K562 (cell line): ENCODE measurements around the gene ATP5MC3. TPM values are rescaled to one million over a fixed set of nuclear protein-coding genes. Genes with fewer than 3 reads are reported as not detected.

ENCODE experiments used
- DPF2 ChIP-seq: fragments of 450-650 bp; IDR thresholded peaks from 2 replicates; pipeline ENCODE4 v1.6.1; 2016
- ETV1 ChIP-seq: fragments of 450-650 bp; conservative IDR thresholded peaks from 2 replicates; pipeline ENCODE4 v1.6.1; 2016; ENCODE audit warnings: missing genetic modification characterization, control low read depth, low read depth, missing compliant biosample characterization
- GATA2 ChIP-seq: sonication (generic); formaldehyde crosslinking; IDR thresholded peaks from 2 replicates; pipeline ENCODE4 v1.4.0; 2020; ENCODE audit warnings: mild to moderate bottlenecking, missing genetic modification reagents
- GTF2A2 ChIP-seq: IDR thresholded peaks from 2 replicates; pipeline ENCODE4 v1.6.1; 2016; ENCODE audit warnings: mild to moderate bottlenecking, missing genetic modification characterization, missing compliant biosample characterization
- KLF6 ChIP-seq: fragments of 250-450 bp; sonication (Bioruptor Pico); IDR thresholded peaks from 2 replicates; pipeline ENCODE4 v1.4.0; 2020; ENCODE audit warnings: mild to moderate bottlenecking, moderate library complexity, borderline replicate concordance
- NCOA2 ChIP-seq, 2 experiments: fragments of 450-650 bp; IDR thresholded peaks; 2 replicates each; pipeline ENCODE4 v1.6.1; 2018; ENCODE audit warnings: mild to moderate bottlenecking in 2 of 2, moderate library complexity in 1 of 2; ENCODE audit not compliant: partially characterized antibody in 2 of 2
- RHOXF2B ChIP-seq: fragments of 250-450 bp; sonication (Bioruptor Pico); conservative IDR thresholded peaks from 2 replicates; pipeline ENCODE4 v1.5.1; 2021
- SMARCA4 ChIP-seq: fragments of 450-650 bp; IDR thresholded peaks from 2 replicates; pipeline ENCODE4 v1.6.1; 2016
- SMARCB1 ChIP-seq: IDR thresholded peaks from 2 replicates; pipeline ENCODE4 v1.6.1; 2011; ENCODE audit warnings: improper control_type of control experiment, low read depth; ENCODE audit not compliant: insufficient read length
- ZNF174 ChIP-seq: fragments of 250-450 bp; sonication (Bioruptor Pico); IDR thresholded peaks from 2 replicates; pipeline ENCODE4 v1.4.0; 2020; ENCODE audit warnings: mild to moderate bottlenecking
- ZNF695 ChIP-seq: fragments of 450-650 bp; formaldehyde crosslinking; IDR thresholded peaks from 2 replicates; pipeline ENCODE4 v1.4.0; 2020; ENCODE audit warnings: mild to moderate bottlenecking, moderate library complexity
- ZNF766 ChIP-seq: fragments of 200-800 bp; sonication (Bioruptor generic); conservative IDR thresholded peaks from 2 replicates; pipeline ENCODE4 v1.6.1; 2016; ENCODE audit warnings: missing genetic modification characterization, missing compliant biosample characterization
- polyA plus RNA-seq, 8 experiments: library from polyadenylated mRNA; depleted of rRNA in 4 of 8; stranded (reverse) in 5 of 8; unstranded in 3 of 8; fragments of >200 nt; fragmentation: Nextera tagmentation in 2 of 8; fragmentation: Illumina TruSeq in 1 of 8; extraction: Ambion mirVana in 2 of 8; extraction: Trizol in 1 of 8; gene quantifications; 2 replicates each; pipeline versions ENCODE4 v1.2.1 to v1.2.3, GENCODE V29; 2011 to 2014; ENCODE audit warnings: inconsistent platforms in 1 of 8, missing spikeins in 1 of 8
- total RNA-seq, 7 experiments: library from RNA; depleted of rRNA in 6 of 7; stranded (reverse); fragments of >200 nt in 6 of 7; fragmentation: Illumina TruSeq in 2 of 7; extraction: Trizol in 2 of 7; gene quantifications; 2 replicates each; pipeline versions ENCODE4 v1.2.1 to v1.2.3, GENCODE V29; 2011 to 2021; ENCODE audit warnings: low replicate concordance in 1 of 7
- TF ChIP-seq, protein P1 (sequence below): fragments of 250-450 bp; sonication (Bioruptor Pico); IDR thresholded peaks from 2 replicates; pipeline ENCODE4 v1.5.0; 2021
- TF ChIP-seq, protein P2 (sequence below): fragments of 450-650 bp; IDR thresholded peaks from 2 replicates; pipeline ENCODE4 v1.6.1; 2016; ENCODE audit warnings: mild to moderate bottlenecking
- TF ChIP-seq, protein P3 (sequence below): fragments of 450-650 bp; formaldehyde crosslinking; IDR thresholded peaks from 2 replicates; pipeline ENCODE4 v1.4.0; 2020; ENCODE audit warnings: mild to moderate bottlenecking, moderate library complexity
- TF ChIP-seq, protein P4 (sequence below), 2 experiments: fragments of 450-650 bp in 1 of 2; sonication (generic) in 1 of 2; formaldehyde crosslinking in 1 of 2; IDR thresholded peaks; 2 replicates each; pipeline versions ENCODE4 v1.7.1 to v1.9.0; 2016 to 2022; ENCODE audit warnings: inconsistent platforms in 1 of 2, mild to moderate bottlenecking in 1 of 2, missing genetic modification reagents in 1 of 2

ATP5MC3 gene
- total and polyA plus RNA-seq, 9 of the 15 experiments (the other 6 are each of a cell fraction or from before 2014, with no cell fraction given) = 423 to 2,565 (median 1,012) TPM

DNA sequence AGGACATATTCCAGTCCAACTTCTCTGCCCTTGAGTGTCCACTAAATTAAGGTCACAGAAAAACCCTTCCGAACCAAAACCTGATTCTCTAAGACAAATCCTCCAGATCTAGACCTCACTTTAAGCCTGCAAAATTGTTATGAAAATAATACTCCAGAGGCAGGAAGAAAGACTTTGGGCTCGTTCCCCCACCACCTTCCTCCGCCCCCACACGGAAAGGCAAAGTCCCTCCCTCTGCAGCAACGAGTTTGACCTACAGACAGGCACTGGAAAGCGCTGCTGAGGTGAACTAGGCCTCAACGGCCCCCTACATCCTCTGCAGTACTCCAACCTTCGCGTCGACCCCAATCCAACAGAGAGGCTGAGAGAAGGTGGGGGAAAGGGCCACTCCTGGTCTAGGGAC lies 808 bp downstream of the ATP5MC3 start (continued):
- TF ChIP-seq, protein P1, sequence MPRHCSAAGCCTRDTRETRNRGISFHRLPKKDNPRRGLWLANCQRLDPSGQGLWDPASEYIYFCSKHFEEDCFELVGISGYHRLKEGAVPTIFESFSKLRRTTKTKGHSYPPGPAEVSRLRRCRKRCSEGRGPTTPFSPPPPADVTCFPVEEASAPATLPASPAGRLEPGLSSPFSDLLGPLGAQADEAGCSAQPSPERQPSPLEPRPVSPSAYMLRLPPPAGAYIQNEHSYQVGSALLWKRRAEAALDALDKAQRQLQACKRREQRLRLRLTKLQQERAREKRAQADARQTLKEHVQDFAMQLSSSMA = no peak
- TF ChIP-seq ZNF766 (CRISPR knock-in tag) (no peak), ETV1 (tag) (no peak), NCOA2 (IDR thresholded peaks at IDR 0.05; ENCODE audit: partially characterized antibody in 2 of 2) (no peak), ZNF174 (no peak), DPF2 (no peak), KLF6 (no peak), SMARCB1 (no peak), GATA2 (CRISPR knock-in tag) (no peak), ZNF695 (CRISPR knock-in tag) (no peak), GTF2A2 (tag) (0 out of 2 replicates have a peak, but pooled peaks have one; percentile 2), RHOXF2B (CRISPR knock-in tag) (no peak), SMARCA4 (peak; percentile 61)
- TF ChIP-seq, protein P2, sequence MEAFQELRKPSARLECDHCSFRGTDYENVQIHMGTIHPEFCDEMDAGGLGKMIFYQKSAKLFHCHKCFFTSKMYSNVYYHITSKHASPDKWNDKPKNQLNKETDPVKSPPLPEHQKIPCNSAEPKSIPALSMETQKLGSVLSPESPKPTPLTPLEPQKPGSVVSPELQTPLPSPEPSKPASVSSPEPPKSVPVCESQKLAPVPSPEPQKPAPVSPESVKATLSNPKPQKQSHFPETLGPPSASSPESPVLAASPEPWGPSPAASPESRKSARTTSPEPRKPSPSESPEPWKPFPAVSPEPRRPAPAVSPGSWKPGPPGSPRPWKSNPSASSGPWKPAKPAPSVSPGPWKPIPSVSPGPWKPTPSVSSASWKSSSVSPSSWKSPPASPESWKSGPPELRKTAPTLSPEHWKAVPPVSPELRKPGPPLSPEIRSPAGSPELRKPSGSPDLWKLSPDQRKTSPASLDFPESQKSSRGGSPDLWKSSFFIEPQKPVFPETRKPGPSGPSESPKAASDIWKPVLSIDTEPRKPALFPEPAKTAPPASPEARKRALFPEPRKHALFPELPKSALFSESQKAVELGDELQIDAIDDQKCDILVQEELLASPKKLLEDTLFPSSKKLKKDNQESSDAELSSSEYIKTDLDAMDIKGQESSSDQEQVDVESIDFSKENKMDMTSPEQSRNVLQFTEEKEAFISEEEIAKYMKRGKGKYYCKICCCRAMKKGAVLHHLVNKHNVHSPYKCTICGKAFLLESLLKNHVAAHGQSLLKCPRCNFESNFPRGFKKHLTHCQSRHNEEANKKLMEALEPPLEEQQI = no peak
- TF ChIP-seq, protein P3, sequence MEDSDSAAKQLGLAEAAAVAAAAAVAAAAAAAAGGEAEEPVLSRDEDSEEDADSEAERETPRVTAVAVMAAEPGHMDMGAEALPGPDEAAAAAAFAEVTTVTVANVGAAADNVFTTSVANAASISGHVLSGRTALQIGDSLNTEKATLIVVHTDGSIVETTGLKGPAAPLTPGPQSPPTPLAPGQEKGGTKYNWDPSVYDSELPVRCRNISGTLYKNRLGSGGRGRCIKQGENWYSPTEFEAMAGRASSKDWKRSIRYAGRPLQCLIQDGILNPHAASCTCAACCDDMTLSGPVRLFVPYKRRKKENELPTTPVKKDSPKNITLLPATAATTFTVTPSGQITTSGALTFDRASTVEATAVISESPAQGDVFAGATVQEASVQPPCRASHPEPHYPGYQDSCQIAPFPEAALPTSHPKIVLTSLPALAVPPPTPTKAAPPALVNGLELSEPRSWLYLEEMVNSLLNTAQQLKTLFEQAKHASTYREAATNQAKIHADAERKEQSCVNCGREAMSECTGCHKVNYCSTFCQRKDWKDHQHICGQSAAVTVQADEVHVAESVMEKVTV (CRISPR knock-in tag) = no peak
- TF ChIP-seq, protein P4, sequence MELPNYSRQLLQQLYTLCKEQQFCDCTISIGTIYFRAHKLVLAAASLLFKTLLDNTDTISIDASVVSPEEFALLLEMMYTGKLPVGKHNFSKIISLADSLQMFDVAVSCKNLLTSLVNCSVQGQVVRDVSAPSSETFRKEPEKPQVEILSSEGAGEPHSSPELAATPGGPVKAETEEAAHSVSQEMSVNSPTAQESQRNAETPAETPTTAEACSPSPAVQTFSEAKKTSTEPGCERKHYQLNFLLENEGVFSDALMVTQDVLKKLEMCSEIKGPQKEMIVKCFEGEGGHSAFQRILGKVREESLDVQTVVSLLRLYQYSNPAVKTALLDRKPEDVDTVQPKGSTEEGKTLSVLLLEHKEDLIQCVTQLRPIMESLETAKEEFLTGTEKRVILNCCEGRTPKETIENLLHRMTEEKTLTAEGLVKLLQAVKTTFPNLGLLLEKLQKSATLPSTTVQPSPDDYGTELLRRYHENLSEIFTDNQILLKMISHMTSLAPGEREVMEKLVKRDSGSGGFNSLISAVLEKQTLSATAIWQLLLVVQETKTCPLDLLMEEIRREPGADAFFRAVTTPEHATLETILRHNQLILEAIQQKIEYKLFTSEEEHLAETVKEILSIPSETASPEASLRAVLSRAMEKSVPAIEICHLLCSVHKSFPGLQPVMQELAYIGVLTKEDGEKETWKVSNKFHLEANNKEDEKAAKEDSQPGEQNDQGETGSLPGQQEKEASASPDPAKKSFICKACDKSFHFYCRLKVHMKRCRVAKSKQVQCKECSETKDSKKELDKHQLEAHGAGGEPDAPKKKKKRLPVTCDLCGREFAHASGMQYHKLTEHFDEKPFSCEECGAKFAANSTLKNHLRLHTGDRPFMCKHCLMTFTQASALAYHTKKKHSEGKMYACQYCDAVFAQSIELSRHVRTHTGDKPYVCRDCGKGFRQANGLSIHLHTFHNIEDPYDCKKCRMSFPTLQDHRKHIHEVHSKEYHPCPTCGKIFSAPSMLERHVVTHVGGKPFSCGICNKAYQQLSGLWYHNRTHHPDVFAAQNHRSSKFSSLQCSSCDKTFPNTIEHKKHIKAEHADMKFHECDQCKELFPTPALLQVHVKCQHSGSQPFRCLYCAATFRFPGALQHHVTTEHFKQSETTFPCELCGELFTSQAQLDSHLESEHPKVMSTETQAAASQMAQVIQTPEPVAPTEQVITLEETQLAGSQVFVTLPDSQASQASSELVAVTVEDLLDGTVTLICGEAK (IDR thresholded peaks at IDR 0.05) = 0 out of 2 replicates have a peak, but pooled peaks have one; percentile 22
- TF ChIP-seq, protein P4 (CRISPR knock-in tag; IDR thresholded peaks at IDR 0.05) = no peak
